Lung (tissue), 12 donors: Measurements from ENCODE around the gene NFKBIL1. TPM values are rescaled to one million over a fixed set of nuclear protein-coding genes. Genes with fewer than 3 reads are reported as not detected.
"Not testable (repeated sequence)": the region's sequence is repeated elsewhere in the genome, so short reads cannot be mapped to it uniquely, and the experiment has no call there.

Source experiments
- ATAC-seq: fragments of 200-7000 bp; cut with Tn5 transposase; one replicate; pipeline ENCODE4 v1.9.1; 2020; ENCODE audit warnings: moderate number of reproducible peaks; ENCODE audit not compliant: insufficient read depth, low FRiP score
- DNase-seq, 3 donors: peaks; one replicate each; pipeline ENCODE4 v3.0.0-alpha.2; 2013 to 2017
- H3K27ac ChIP-seq, 2 donors: one replicate each; pipeline ENCODE4 v1.5.1; 2013; ENCODE audit warnings: mild to moderate bottlenecking in 2 of 2, moderate library complexity in 2 of 2, control low read depth in 1 of 2, inconsistent platforms in 1 of 2, low read depth in 1 of 2, low read length in 1 of 2
- H3K27me3 ChIP-seq, 3 donors: one replicate each; pipeline ENCODE4 v1.5.1; 2013; ENCODE audit warnings: low read length in 2 of 3; ENCODE audit not compliant: control insufficient read depth in 3 of 3, insufficient read depth in 3 of 3
- H3K36me3 ChIP-seq, 4 donors: one replicate each; pipeline ENCODE4 v1.5.1; 2013; ENCODE audit warnings: low read length in 4 of 4, mild to moderate bottlenecking in 1 of 4, moderate library complexity in 1 of 4; ENCODE audit not compliant: control insufficient read depth in 4 of 4, insufficient read depth in 4 of 4
- H3K4me1 ChIP-seq, 5 donors: one replicate each; pipeline ENCODE4 v1.5.1; 2013; ENCODE audit warnings: low read length in 5 of 5, mild to moderate bottlenecking in 2 of 5, moderate library complexity in 1 of 5; ENCODE audit not compliant: control insufficient read depth in 5 of 5, insufficient read depth in 5 of 5
- H3K4me3 ChIP-seq: one replicate; pipeline ENCODE4 v1.5.1; 2013; ENCODE audit warnings: mild to moderate bottlenecking, control low read depth, moderate library complexity
- H3K9ac ChIP-seq, 2 donors: one replicate each; pipeline ENCODE4 v1.5.1; 2013; ENCODE audit warnings: low read length in 2 of 2, control low read depth in 1 of 2; ENCODE audit not compliant: insufficient read depth in 1 of 2
- H3K9me3 ChIP-seq, 4 donors: one replicate each; pipeline ENCODE4 v1.5.1; 2013; ENCODE audit warnings: low read length in 3 of 4, mild to moderate bottlenecking in 1 of 4, moderate library complexity in 1 of 4; ENCODE audit not compliant: control insufficient read depth in 4 of 4, insufficient read depth in 3 of 4
- WGBS, 2 donors: extraction: QIAGEN DNeasy Blood & Tissue Kit; methylation state at CpG; one replicate each; pipeline ENCODE4 v1.1.7; 2013; 5-methylcytosine and 5-hydroxymethylcytosine counted together
- polyA plus RNA-seq, 2 donors: library from polyadenylated mRNA; stranded (reverse); fragments of 200-250 nt; gene quantifications; one replicate each; pipeline ENCODE4 v1.2.1, GENCODE V29; 2013
- total RNA-seq, 2 donors: library from RNA; depleted of rRNA in 1 of 2; stranded (reverse); fragments of >200 nt in 1 of 2; gene quantifications; one replicate each; pipeline ENCODE4 v1.2.1, GENCODE V29; 2014 to 2021
- TF ChIP-seq, protein P1 (sequence below): IDR thresholded peaks from 2 replicates; pipeline ENCODE4 v1.5.1; 2012; ENCODE audit warnings: mild to moderate bottlenecking; ENCODE audit errors: control extremely low read depth, extremely low read depth
- donor health status: control.
- donor health status: control.
- donor health status: Bipolar disorder and iron deficiency.
- donor health status: healthy.
- donor health status: DM: yes; HTN: yes; CAD: no.

Gene NFKBIL1
- total and polyA plus RNA-seq, 4 donors: 13.5 to 32.2 (median 19.0) TPM

DNA sequence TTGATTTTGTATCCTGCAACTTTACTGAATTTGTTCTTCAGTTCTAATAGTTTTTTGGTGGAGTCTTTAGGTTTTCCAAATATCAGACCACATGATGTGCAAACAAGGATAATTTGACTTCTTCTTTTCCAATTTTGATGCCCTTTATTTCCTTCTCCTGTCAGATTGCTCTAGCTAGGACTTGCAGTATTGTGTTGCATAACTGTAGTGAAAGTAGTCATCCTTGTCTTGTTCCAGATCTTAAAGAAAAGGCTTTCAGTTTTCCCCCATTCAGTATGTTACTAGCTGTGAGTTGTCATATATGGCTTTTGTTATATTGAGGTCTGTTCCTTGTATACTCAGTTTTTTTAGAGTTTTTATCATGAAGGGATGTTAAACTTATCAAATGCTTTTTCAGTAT is 44.8 kb upstream of the NFKBIL1 start:
- ATAC-seq (no peak), DNase-seq (no peak)
- Histone ChIP-seq H3K27me3 (peaks cover 0 to 60% (median 14%) of the 10 kb centered on the region in 3 donors), H3K9ac (no peak overlapping the region), H3K4me3 (no peak overlapping the region), H3K4me1 (peaks cover 0 to 7% (median 2%) of the 10 kb centered on the region in 5 donors), H3K36me3 (peaks cover 0 to 14% (median 0%) of the 10 kb centered on the region in 4 donors), H3K9me3 (no peaks in the 10 kb centered on the region), H3K27ac (no peak overlapping the region)
- TF ChIP-seq, protein P1, sequence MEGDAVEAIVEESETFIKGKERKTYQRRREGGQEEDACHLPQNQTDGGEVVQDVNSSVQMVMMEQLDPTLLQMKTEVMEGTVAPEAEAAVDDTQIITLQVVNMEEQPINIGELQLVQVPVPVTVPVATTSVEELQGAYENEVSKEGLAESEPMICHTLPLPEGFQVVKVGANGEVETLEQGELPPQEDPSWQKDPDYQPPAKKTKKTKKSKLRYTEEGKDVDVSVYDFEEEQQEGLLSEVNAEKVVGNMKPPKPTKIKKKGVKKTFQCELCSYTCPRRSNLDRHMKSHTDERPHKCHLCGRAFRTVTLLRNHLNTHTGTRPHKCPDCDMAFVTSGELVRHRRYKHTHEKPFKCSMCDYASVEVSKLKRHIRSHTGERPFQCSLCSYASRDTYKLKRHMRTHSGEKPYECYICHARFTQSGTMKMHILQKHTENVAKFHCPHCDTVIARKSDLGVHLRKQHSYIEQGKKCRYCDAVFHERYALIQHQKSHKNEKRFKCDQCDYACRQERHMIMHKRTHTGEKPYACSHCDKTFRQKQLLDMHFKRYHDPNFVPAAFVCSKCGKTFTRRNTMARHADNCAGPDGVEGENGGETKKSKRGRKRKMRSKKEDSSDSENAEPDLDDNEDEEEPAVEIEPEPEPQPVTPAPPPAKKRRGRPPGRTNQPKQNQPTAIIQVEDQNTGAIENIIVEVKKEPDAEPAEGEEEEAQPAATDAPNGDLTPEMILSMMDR: no peak

DNA sequence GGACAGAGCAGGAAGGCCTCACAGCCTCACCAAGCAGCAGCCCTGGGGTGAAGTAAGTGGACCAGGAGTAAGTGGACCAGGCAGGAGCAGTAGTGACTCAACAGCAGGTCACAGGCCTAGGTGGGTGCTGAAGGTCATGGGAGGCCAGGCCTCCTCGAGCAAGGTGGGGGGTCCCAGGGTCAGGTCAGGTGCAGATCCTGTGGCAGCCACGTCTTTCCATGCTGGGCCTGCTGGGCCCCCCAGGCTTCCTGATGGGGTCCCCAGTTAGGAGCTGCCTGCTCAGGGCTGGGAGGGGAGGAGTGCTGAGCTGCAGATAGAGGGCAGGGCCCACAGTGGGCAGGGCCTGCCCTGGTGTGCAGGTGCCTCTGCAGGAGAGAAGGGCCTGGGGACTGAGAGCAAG is 38.4 kb upstream of the NFKBIL1 start:
- DNase-seq, H3K27me3 ChIP-seq, H3K9me3 ChIP-seq, ATAC-seq, H3K9ac ChIP-seq, H3K4me1 ChIP-seq, H3K4me3 ChIP-seq, H3K27ac ChIP-seq: not testable (repeated sequence)
- H3K36me3 ChIP-seq: peaks cover 0 to 28% (median 0%) of the 10 kb centered on the region in 4 donors
- 43 to 48% methylated on average over 2 of the region's 2 CpGs for WGBS, 2 donors

DNA sequence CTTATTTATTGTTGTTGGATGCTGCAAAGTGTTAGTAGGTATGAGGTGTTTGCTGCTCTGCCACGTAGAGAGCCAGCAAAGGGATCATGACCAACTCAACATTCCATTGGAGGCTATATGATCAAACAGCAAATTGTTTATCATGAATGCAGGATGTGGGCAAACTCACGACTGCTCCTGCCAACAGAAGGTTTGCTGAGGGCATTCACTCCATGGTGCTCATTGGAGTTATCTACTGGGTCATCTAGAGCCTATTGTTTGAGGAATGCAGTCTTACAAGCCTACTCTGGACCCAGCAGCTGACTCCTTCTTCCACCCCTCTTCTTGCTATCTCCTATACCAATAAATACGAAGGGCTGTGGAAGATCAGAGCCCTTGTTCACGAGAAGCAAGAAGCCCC is 37.4 kb upstream of the NFKBIL1 start:
- WGBS, 2 donors: 66 to 74% methylated on average over 4 of the region's 4 CpGs
- TF ChIP-seq, protein P1: no peak

DNA sequence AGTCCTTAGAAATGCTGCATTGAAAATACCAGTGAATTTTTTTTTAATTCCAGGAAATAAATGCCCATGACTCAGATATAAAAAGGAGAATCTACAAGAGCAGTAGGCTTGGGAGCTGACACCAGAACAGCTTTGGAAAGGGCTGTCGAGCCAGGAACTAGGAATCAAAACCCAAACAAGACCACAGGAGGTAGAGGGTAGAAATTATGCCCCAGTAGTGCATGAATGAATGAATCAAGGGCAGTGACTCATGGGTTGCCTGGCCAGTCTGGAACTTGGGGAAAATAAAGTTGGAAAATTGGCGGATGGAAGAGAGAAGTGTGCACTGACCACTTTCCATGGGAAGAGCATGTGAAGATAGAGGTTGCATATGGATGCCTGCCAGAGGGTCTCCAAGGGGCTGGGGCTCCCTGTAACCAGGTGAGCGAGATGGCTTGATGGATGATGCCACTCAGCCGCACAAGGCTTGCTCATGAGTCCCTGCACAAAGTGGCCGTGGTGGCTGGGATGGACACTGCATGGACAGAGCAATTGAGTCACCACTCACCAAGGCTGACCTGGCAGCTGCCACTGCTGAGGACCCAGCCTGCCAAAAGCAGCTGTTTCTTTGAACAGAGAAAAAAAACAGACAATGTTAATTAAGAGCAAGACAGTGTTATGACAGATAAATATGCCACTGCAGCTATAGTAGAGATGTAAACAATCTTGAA is 33.8 kb upstream of the NFKBIL1 start:
- no peak overlapping the region for H3K4me3 ChIP-seq
- no peak overlapping the region for H3K27ac ChIP-seq
- H3K27me3 ChIP-seq: peaks cover 0 to 2% (median 0%) of the 10 kb centered on the region in 3 donors
- no peak for DNase-seq
- H3K9me3 ChIP-seq: no peaks in the 10 kb centered on the region
- ATAC-seq: no peak
- H3K36me3 ChIP-seq: peaks cover 0 to 6% (median 0%) of the 10 kb centered on the region in 4 donors
- TF ChIP-seq, protein P1: no peak
- 64 to 71% methylated on average over 5 of the region's 5 CpGs for WGBS, 2 donors
- no peak overlapping the region for H3K9ac ChIP-seq
- H3K4me1 ChIP-seq: no peaks in the 10 kb centered on the region

More for the DNA sequence above, 37.4 kb upstream of the NFKBIL1 start:
- Histone ChIP-seq H3K4me1 (no peaks in the 10 kb centered on the region), H3K36me3 (peaks cover 0 to 28% (median 0%) of the 10 kb centered on the region in 4 donors), H3K9me3 (no peaks in the 10 kb centered on the region), H3K27me3 (peaks cover 0 to 8% (median 0%) of the 10 kb centered on the region in 3 donors), H3K9ac (no peak overlapping the region), H3K27ac (no peak overlapping the region), H3K4me3 (no peak overlapping the region)
- no peak for ATAC-seq
- no peak for DNase-seq
